ENCODE measurements around the gene MSH5.

MSH5 gene

GRCh38 chr6:31762878-31763618 is 23.2 kb downstream of the MSH5 start:
- FAIRE-seq: no peak

DNA sequence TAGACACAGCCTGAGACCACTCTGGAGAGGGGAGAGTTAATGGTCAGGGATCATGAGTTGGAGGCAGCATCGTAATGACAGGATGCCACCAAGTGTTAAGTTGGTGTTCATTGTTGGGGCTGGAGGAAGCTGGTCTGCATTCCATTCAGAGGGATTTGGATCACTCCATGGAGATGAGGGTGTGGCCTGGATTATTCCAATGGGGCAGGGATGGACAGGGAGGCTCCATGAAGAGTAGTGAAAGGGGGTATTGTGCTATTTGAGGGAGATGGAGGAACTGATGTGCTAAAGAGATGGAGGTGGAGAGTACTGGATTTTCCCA is 23.8 kb downstream of the MSH5 start:
- peak; percentile 80 for FAIRE-seq

GRCh38 chr6:31764198-31764597 is 24.4 kb downstream of the MSH5 start:
- FAIRE-seq: no peak

DNA sequence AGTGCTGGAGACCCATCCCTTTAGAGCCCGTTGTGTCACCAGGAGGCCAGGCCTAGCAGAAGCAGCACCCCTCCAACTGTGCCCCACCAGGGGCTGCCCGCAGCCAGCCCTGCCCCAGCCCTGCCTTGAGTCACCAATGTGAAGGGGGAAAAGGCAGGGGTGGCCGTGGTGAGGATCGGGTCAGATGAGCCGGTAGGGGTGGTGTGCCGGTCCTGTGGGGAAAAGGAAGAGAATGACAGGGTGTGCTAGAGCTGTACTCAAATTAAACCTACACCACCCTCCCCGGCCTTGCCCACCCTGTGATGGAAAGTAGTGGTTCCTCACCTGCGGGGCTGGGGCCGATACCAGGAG is 25.7 kb downstream of the MSH5 start:
- FAIRE-seq: no peak

DNA sequence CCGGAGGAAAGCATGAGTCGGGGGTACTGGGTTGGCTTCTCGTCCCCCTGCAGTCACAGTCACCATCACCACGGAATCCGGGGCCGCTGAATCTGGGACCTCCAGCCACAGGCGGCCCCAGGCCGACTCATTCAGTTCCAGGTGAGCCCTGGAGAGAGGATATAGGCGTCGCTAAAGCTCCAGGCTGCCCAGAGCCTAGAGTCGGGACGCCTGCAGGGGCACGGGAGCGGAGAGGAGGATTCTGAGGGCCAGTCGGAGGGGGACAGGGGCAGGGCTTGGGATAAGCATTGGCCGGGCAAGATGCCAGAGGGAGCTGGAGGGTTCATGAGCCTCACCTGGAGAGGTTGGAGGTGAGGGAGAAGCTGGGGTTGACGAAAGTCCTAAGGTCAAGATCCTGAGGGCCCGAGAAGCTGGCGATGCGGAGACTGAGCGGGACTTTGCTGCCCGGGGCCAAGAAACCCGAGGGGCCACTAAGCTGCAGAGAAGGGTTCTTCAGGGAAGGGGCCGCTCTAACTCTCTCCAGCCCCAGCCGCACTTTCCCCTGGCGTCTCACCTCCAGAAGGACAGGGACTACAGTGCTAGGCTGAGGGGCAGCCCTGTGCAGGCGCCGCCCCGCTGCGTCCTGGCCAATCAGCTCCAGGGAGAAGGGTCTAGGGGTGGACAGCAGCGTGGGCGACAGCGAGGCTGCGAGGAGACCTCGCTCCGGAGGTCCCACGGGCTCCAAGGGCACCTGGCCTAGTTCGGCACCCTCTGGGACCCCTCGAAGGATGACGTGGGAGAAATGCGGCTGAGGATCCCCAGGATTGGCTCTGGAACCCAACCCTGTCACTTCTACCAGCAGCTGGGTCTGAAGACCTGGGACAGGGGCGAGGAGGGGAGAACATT is 26.3 kb downstream of the MSH5 start:
- FAIRE-seq: no peak

GRCh38 chr6:31767096-31767645 is 27.4 kb downstream of the MSH5 start:
- no peak for FAIRE-seq

DNA sequence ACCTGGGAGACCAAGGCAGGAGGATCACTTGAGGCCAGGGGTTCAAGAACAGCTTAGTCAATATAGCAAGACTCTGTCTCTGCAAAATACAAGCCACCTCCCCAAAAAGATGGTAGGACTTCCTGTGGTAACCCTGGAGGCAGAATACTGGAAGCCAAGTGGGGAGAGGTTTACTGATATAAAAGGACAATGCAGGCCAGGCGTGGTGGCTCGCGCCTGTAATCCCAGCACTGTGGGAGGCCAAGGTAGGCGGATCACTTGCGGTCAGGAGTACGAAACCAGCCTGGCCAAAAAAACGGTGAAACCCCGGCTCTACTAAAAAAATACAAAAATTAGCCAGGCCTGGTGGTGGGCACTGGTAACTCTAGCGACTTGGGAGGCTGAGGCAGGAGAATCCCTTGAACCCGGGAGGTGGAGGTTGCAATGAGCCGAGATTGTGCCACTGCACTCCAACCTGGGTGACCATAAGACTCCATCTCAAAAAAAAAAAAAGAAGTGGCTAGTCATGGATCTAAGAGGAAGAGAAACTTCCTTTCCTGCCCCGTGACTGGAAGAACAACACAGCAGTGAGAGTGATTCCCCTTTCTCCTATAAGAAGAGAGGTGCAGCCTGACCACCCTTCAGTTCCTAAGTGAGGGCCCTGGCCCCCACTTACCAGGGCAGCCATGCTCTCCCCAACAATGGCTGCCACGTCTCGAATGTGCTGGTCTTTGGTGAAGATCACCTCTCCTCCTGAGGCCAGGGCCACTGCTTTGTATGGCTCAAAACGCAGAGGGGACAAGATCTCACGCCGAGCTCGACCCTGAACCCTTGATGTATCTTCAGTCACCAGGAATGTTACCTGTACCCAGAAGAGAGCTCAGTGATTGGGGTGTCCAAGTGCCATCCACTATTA is 28.8 kb downstream of the MSH5 start:
- no peak for FAIRE-seq

DNA sequence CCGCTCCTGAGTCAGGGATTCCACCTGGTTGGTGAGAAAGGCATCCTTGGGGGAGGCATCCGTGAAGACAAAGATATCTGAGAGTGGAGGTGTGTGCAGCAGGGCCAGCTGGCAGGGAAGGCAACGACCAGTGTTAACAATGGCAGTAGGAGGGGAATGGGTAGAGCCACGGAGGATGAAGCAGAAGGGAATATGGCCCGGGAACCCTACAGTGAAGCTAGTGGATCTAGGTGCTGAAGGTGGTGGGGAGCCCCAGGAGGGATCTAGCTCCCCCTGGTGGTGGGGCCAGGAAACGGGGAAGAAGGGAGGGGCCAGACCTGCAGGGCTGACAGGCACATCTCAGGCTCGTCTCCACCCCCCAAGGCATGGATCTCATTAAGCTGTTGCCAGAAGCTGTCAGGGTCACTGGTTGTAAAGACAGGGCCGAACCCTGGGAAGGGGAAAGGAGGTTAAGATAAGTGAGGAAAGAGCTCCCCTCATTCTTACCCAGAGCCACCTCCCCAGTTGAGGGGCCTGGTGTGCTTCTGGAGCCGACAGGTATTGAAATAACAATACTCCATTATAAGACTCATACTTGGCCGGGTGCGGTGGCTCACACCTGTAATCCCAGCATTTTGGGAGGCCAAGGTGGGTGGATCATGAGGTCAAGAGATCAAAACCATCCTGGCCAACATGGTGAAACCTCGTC is 30.0 kb downstream of the MSH5 start:
- no peak for FAIRE-seq

- no peak for FAIRE-seq
Measured at GRCh38 chr6:31770860-31771259, 31.1 kb downstream of the MSH5 start.

DNA sequence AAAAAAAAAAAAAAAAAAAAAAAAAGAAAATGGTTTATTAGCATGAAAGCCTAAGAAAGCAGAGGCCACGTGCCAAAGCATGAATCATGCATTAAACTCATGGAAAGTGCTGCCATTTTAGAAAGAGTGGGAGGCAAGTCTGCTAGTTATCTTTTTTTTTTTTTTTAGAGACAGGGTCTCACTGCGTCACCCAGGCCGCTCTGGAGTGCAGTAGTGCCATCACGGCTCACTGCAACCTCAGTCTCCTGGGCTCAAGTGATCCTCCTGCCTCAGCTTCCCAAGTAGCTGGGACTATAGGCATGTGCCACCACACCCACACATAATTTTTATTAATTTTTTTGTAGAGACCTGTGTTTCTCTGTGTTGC is 32.2 kb downstream of the MSH5 start:
- FAIRE-seq: no peak

DNA sequence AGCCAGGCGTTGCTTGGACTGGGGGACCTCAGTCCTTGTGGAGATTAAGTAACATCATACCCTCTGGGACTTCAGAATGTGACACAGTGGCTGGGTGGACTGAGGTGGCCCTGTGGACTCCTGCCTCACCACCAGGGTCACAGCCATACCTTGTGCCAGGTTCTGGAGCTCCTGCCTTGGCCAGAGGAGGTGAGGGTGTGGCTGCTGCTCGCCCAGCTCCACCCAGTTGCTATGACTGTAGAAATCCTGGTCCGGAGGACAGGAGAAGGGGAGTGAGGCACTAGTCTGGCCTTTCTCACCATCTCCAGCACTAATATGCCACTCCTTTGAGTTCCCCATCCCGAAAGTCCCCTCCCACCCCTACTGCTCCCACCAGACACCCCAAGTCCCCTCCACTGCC is 35.4 kb downstream of the MSH5 start:
- no peak for FAIRE-seq

GRCh38 chr6:31775633-31776484 is 36.1 kb downstream of the MSH5 start:
- FAIRE-seq: no peak

GRCh38 chr6:31776485-31776988 is 36.7 kb downstream of the MSH5 start:
- FAIRE-seq: no peak

DNA sequence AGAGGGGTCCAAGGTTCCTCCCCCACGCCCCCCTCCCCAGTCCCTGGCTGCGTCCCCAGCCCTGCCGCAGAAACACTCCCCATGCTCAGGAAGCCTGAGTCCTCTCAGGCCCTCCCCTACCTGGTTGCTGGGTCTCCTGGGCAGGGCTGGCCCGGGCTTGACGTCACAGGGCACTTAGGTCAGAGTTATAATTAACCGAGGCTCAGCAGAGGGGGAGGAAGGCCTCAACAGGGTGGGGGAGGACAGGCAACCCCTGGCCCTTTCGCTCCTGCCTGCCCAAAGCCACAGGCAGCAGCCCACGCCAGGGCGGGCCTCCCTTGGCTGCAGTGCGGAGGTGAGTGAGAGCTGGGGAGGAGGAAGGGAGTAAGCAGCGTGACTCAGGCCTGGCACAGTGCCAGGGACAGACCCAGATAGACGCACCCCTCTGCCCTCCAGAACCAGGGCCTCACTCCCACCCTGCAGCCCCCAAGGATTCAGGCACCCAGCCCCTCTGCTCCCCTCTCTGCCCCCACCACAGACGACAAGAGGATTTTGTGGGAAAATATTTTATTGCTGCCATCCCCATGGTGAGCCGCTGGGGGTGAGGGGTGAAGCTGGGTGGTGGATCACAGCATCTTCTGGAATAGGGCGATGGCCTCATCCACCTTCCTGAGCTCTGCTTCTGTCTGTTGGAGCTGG is 37.3 kb downstream of the MSH5 start, which contains the start of gene VWA7:
Gene VWA7 (minus strand): TSS at position 340 of the 678 bp plus-strand sequence. CDS start 549 bp downstream, outside the sequence.
- FAIRE-seq: no peak

GRCh38 chr6:31777667-31778050 is 37.9 kb downstream of the MSH5 start:
- FAIRE-seq: no peak

DNA sequence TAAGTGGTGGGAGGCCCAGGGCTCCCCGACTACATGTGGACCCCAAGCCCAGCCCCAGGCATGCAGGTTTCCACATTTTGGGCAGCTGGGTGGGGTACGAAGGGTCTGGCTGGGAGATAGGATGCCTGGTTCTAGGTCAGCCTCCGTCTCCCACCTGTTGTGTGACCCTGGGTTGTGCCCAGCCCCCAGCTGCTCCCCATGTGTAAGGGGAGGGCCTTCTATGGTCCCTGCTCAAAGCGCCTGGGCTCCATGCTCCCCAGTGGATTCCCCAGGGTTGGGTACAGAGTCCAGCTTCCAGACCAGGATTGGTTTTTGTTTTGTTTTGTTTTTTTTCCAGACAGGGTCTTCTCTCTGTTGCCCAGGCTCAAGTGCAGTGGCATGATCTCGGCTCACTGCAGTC is 38.4 kb downstream of the MSH5 start:
- FAIRE-seq: no peak

DNA sequence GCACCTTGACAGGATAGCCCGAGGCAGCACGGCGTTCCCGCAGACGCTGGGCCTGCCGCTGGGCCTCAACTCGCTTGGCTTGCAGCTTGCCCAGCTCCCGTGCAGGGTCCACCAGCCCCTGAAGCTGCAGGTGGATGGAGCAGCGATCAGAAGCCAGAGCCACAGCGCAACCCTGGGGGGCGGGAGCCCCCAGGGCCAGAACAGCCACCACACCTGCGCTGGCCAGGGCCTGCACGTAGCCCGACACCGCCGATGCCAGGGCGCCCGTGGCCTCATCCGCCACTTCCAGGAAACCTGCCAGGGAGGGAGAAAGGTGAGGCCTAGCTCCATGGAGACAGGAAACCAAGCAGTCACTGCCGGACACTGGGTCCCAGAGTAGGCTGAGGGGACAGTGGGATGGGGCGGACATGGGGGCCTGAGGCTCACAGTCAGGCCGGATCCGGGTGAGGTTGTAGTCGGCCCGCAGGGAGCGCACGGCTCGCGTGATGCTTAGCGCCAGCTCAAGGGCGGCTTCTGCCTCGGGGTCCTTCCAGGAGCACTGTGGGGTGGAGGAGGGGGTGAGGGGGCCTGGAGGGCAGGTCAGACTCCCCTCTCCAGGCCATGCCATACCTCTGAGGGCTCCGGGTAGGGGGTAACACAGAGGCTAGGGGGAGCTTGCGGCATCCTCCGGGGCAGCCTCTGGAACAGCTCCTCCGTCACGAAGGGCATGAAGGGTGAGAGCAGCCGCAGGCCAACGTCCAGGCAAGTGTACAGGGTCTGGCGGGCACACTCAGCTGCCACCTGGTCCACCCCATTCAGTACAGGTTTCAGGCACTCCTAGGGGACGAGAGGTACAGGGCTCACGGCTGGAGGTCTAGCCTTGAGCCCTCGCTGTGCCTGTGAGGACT is 39.4 kb downstream of the MSH5 start:
- no peak for FAIRE-seq

GRCh38 chr6:31779908-31780307 is 40.1 kb downstream of the MSH5 start:
- FAIRE-seq: no peak

DNA sequence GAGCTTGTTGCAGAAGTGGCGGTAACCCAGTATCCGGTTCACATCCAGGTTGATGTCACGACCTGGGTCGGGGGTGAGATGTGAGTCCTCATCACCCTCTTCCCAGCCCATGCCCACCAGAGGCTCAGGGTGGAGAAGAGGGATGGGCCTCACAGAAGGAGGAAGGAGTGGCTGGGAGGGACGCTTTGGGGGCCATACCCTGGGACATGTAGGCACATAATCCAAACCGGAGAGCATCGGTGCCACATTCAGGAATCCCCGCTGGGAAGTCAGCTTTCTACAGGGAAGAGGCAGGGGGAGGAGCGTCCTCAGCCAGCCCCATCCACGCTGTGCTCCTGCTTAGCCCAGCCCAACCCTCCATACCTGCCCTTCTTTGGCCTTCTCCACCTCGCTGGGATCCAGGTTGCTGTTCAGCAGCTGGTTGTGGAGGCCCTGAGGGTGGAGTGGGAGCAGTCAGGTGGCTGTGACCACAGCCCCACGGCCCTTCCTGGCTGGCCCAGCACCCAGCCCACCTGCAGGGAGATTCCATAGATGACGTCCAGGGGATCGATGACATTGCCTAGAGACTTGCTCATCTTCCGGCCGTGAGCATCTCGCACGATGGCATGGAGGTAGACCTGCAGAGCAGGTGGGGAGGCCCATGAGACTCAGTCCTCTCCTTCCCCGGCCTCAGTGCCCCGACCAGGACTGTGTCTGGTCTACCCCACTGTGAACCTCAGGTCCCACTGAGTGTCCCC is 40.9 kb downstream of the MSH5 start:
- FAIRE-seq: no peak
